Colonic mucosa (tissue), 4 donors: ENCODE data around the gene CLPTM1L. TPM values are rescaled to one million over a fixed set of nuclear protein-coding genes. Genes with fewer than 3 reads are reported as not detected.
A peak's percentile ranks its signal among the peaks of the same experiment; 100 is the strongest.
"Not testable (repeated sequence)": the region's sequence is repeated elsewhere in the genome, so short reads cannot be mapped to it uniquely, and the experiment has no call there.

Experiments
- DNase-seq: peaks from one replicate; pipeline ENCODE4 v3.0.0-alpha.2; 2020
- H3K27ac ChIP-seq: fragments of 200-600 bp; one replicate; pipeline ENCODE4 v1.8.0; 2021
- H3K27me3 ChIP-seq: fragments of 200-600 bp; one replicate; pipeline ENCODE4 v1.8.0; 2021
- H3K36me3 ChIP-seq: fragments of 200-600 bp; one replicate; pipeline ENCODE4 v1.8.0; 2021
- H3K4me1 ChIP-seq: fragments of 200-600 bp; one replicate; pipeline ENCODE4 v1.8.0; 2021; ENCODE audit warnings: mild to moderate bottlenecking
- H3K4me3 ChIP-seq: fragments of 200-600 bp; one replicate; pipeline ENCODE4 v1.8.0; 2021
- H3K9ac ChIP-seq, 2 donors: one replicate each; pipeline ENCODE4 v1.7.0; 2013; ENCODE audit warnings: control low read depth in 2 of 2, low read depth in 2 of 2, low read length in 2 of 2
- H3K9me3 ChIP-seq: fragments of 200-600 bp; one replicate; pipeline ENCODE4 v1.8.0; 2021
- CTCF ChIP-seq: fragments of 200-600 bp; IDR thresholded peaks from one replicate; pipeline ENCODE4 v1.8.0; 2022; ENCODE audit warnings: antibody characterized with exemption, mild to moderate bottlenecking
- intact Hi-C: fragments of 100-400 bp; cut with DNase I; formaldehyde crosslinking; loops from one replicate; pipeline ENCODE4 v1.14.1; 2022
- total RNA-seq, 2 donors: library from RNA; stranded (reverse); fragmentation: NEBNext Ultra II Directional in 1 of 2; extraction: Animal tissue kit (Norgen Biotek cat#: 25700) in 1 of 2; gene quantifications; one replicate each; pipeline ENCODE4 v1.2.1, GENCODE V29; 2021
- donor health status: healthy.
- donor health status: DM: no; HTN: no; CAD: no.
- donor health status: DM: no; HTN: no; CAD: no.

CLPTM1L gene
- total RNA-seq, 2 donors from 2014 or later: 80.1 to 138 TPM

- Histone ChIP-seq H3K4me3 (no peak overlapping the region), H3K9me3 (no peaks in the 10 kb centered on the region), H3K27ac (no peak overlapping the region), H3K9ac (peak overlapping the region; percentile 39 to 51), H3K4me1 (no peaks in the 10 kb centered on the region), H3K27me3 (no peaks in the 10 kb centered on the region), H3K36me3 (peaks cover 7% of the 10 kb centered on the region)
- intact Hi-C loops: no loop called here
- TF ChIP-seq CTCF: no peak
- DNase-seq: no peak
Measured at GRCh38 chr5:1330847-1331831, 13.8 kb downstream of the CLPTM1L start.

GRCh38 chr5:1330146-1330846 is 14.6 kb downstream of the CLPTM1L start:
- no peak for TF ChIP-seq CTCF
- Histone ChIP-seq H3K9ac (peak overlapping the region in 1 of 2 donors; percentile 51), H3K9me3 (no peaks in the 10 kb centered on the region), H3K4me3 (no peak overlapping the region), H3K27me3 (no peaks in the 10 kb centered on the region), H3K27ac (no peak overlapping the region), H3K4me1 (no peaks in the 10 kb centered on the region), H3K36me3 (peaks cover 7% of the 10 kb centered on the region)
- intact Hi-C loops: no loop called here
- DNase-seq: no peak

- H3K27ac ChIP-seq: no peak overlapping the region
Measured at GRCh38 chr5:1329111-1329579, 15.8 kb downstream of the CLPTM1L start.

GRCh38 chr5:1328237-1329110 is 16.4 kb downstream of the CLPTM1L start:
- H3K27ac ChIP-seq, H3K9ac ChIP-seq, H3K27me3 ChIP-seq, H3K4me3 ChIP-seq, H3K9me3 ChIP-seq, intact Hi-C loops, H3K36me3 ChIP-seq, DNase-seq, H3K4me1 ChIP-seq: not testable (repeated sequence)

More at GRCh38 chr5:1329111-1329579, 15.8 kb downstream of the CLPTM1L start:
- Histone ChIP-seq H3K4me1 (no peaks in the 10 kb centered on the region), H3K36me3 (peaks cover 7% of the 10 kb centered on the region), H3K9ac (no peak overlapping the region), H3K27me3 (no peaks in the 10 kb centered on the region), H3K4me3 (no peak overlapping the region), H3K9me3 (no peaks in the 10 kb centered on the region)
- no peak for DNase-seq
- intact Hi-C loops: no loop called here
- no peak for TF ChIP-seq CTCF

- H3K36me3 ChIP-seq, H3K27me3 ChIP-seq, intact Hi-C loops, H3K9me3 ChIP-seq, H3K4me3 ChIP-seq, H3K9ac ChIP-seq, H3K4me1 ChIP-seq, DNase-seq, H3K27ac ChIP-seq: not testable (repeated sequence)
Measured at GRCh38 chr5:1326901-1327756, 17.8 kb downstream of the CLPTM1L start.

GRCh38 chr5:1326532-1326875 is 18.4 kb downstream of the CLPTM1L start:
- H3K9ac ChIP-seq, intact Hi-C loops, DNase-seq, H3K4me1 ChIP-seq, H3K27ac ChIP-seq, H3K9me3 ChIP-seq, H3K4me3 ChIP-seq, H3K36me3 ChIP-seq, H3K27me3 ChIP-seq: not testable (repeated sequence)
